ENCODE measurements around the gene NOTUM.

GRCh38 chr17:81932333-81932983 is 28.5 kb downstream of the NOTUM start:
- TF ChIP-seq POLR2A (IDR thresholded peaks at IDR 0.05) (no peak), CTCF (IDR thresholded peaks at IDR 0.05) (no peak)
